SU-DHL-6 (cell line): Measurements from ENCODE around the gene ARHGAP1.
A peak's percentile ranks its signal among the peaks of the same experiment; 100 is the strongest.

Experiments used
- H2AFZ ChIP-seq: fragments of 200-600 bp; sonication (generic); 2 replicates; pipeline ENCODE4 v1.6.1; 2014; ENCODE audit warnings: low read depth, mild to moderate bottlenecking, moderate library complexity, mixed read lengths, antibody characterized with exemption, low read length; ENCODE audit not compliant: severe bottlenecking
- H3F3A ChIP-seq: fragments of 200-600 bp; shearing (Covaris generic); 2 replicates; pipeline ENCODE4 v1.6.0; 2016; ENCODE audit warnings: antibody characterized with exemption, mild to moderate bottlenecking; ENCODE audit not compliant: insufficient read depth
- H3K27ac ChIP-seq: fragments of 200-600 bp; sonication (generic); 2 replicates; pipeline ENCODE4 v1.5.1; 2016; ENCODE audit warnings: low read depth, mild to moderate bottlenecking, low read length, moderate library complexity, mixed read lengths
- H3K27me3 ChIP-seq: fragments of 200-600 bp; sonication (generic), shearing (Covaris generic); 2 replicates; pipeline ENCODE4 v1.6.0; 2014; ENCODE audit warnings: mild to moderate bottlenecking, low read length
- H3K36me3 ChIP-seq: fragments of 200-600 bp; sonication (generic); 2 replicates; pipeline ENCODE4 v1.6.1; 2014; ENCODE audit warnings: mild to moderate bottlenecking, low read length, mixed read lengths
- H3K4me2 ChIP-seq: fragments of 300-600, 200-600 bp; shearing (Covaris generic), sonication (generic); 2 replicates; pipeline ENCODE4 v1.6.0; 2014; ENCODE audit warnings: low read length, low read depth, mild to moderate bottlenecking; ENCODE audit not compliant: poor library complexity, severe bottlenecking
- H3K4me3 ChIP-seq: fragments of 200-600 bp; sonication (generic); 2 replicates; pipeline ENCODE4 v1.5.1; 2014; ENCODE audit warnings: antibody characterized with exemption, low read length, mild to moderate bottlenecking, mixed read lengths; ENCODE audit not compliant: insufficient read depth, poor library complexity, severe bottlenecking
- H3K79me2 ChIP-seq: fragments of 200-600 bp; sonication (generic); 2 replicates; pipeline ENCODE4 v1.6.1; 2014; ENCODE audit warnings: mild to moderate bottlenecking, low read length, moderate library complexity; ENCODE audit not compliant: insufficient read depth
- H3K9ac ChIP-seq: fragments of 200-600 bp; sonication (generic); 2 replicates; pipeline ENCODE4 v1.7.0; 2014; ENCODE audit warnings: mild to moderate bottlenecking, low read length
- H3K9me2 ChIP-seq: fragments of 200-600 bp; sonication (generic); replicated peaks from 2 replicates; pipeline ENCODE4 v1.6.1; 2014; ENCODE audit warnings: low read length; ENCODE audit not compliant: insufficient read depth
- H3K9me3 ChIP-seq: fragments of 200-600 bp; sonication (generic); 2 replicates; pipeline ENCODE4 v1.6.1; 2014; ENCODE audit warnings: low read length, mixed read lengths; ENCODE audit not compliant: insufficient read depth
- H4K20me1 ChIP-seq: fragments of 200-600 bp; sonication (generic); 2 replicates; pipeline ENCODE4 v1.6.1; 2014; ENCODE audit warnings: low read depth, mild to moderate bottlenecking, antibody characterized with exemption, low read length, moderate library complexity, mixed read lengths
- EZH2phosphoT487 ChIP-seq: fragments of 200-600 bp; sonication (generic), shearing (Covaris generic); conservative IDR thresholded peaks from 2 replicates; pipeline ENCODE4 v1.6.1; 2018; ENCODE audit warnings: mild to moderate bottlenecking, antibody characterized with exemption, low read length, moderate library complexity, mixed read lengths
- TF ChIP-seq, protein P1 (sequence below): fragments of 200-600 bp; sonication (generic); IDR thresholded peaks from one replicate; pipeline ENCODE4 v1.5.1; 2017; ENCODE audit warnings: antibody characterized with exemption, mild to moderate bottlenecking, low read length, moderate library complexity; ENCODE audit not compliant: insufficient read depth, poor library complexity, severe bottlenecking

The ARHGAP1 gene

DNA sequence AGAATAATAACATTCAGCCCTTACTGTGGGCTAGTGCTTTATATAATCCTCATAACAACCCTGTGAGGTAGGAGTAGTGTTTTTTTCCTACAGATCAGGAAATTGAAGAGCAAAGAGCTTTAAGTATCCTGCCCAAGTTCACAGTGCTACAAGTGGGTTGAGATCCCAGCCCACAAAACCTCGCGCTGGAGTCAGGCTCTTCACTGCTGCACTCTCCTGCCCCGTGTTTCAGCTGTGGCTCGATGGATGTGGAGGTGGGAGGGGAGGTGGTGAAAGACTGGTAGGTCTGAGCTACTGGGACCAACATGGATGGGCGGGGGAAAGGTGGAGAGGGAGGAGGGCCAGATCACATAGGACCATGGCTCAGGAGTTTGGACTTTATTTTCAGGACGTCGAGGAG lies 6.5 kb upstream of the ARHGAP1 start:
- Histone ChIP-seq H3K4me2 (no peak overlapping the region), H3K27ac (no peak overlapping the region), H3K4me3 (no peak overlapping the region), H3K9me3 (no peaks in the 10 kb centered on the region), H3K36me3 (no peaks in the 10 kb centered on the region), H3K79me2 (peaks cover 9% of the 10 kb centered on the region), H3K9me2 (no peaks in the 10 kb centered on the region), H3F3A (no peaks in the 10 kb centered on the region), H2AFZ (no peak overlapping the region), H3K9ac (no peak overlapping the region), H4K20me1 (no peaks in the 10 kb centered on the region), H3K27me3 (no peaks in the 10 kb centered on the region)
- TF ChIP-seq, protein P1, sequence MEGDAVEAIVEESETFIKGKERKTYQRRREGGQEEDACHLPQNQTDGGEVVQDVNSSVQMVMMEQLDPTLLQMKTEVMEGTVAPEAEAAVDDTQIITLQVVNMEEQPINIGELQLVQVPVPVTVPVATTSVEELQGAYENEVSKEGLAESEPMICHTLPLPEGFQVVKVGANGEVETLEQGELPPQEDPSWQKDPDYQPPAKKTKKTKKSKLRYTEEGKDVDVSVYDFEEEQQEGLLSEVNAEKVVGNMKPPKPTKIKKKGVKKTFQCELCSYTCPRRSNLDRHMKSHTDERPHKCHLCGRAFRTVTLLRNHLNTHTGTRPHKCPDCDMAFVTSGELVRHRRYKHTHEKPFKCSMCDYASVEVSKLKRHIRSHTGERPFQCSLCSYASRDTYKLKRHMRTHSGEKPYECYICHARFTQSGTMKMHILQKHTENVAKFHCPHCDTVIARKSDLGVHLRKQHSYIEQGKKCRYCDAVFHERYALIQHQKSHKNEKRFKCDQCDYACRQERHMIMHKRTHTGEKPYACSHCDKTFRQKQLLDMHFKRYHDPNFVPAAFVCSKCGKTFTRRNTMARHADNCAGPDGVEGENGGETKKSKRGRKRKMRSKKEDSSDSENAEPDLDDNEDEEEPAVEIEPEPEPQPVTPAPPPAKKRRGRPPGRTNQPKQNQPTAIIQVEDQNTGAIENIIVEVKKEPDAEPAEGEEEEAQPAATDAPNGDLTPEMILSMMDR: no peak
- no peak for TF ChIP-seq EZH2phosphoT487

DNA sequence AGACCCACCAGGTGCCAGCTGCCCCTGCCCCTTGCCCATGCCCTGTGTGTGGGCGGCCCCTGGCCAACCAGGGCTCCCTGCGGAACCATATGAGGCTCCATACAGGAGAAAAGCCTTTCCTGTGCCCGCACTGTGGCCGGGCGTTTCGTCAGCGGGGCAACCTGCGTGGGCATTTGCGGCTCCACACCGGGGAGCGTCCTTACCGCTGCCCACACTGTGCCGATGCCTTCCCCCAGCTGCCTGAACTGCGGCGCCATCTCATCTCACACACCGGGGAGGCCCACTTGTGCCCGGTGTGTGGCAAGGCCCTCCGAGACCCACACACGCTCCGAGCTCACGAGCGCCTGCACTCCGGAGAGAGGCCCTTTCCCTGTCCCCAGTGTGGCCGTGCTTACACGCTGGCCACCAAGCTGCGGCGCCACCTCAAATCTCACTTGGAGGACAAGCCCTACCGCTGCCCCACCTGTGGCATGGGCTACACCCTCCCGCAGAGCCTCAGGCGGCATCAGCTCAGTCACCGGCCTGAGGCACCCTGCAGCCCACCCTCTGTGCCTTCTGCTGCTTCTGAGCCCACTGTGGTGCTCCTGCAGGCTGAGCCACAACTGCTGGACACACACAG lies 4.8 kb upstream of the ARHGAP1 start:
- H4K20me1 ChIP-seq: no peaks in the 10 kb centered on the region
- H3K27me3 ChIP-seq: no peaks in the 10 kb centered on the region
- no peak overlapping the region for H3K9ac ChIP-seq
- H3K79me2 ChIP-seq: peaks cover 22% of the 10 kb centered on the region
- H3K9me2 ChIP-seq: no peaks in the 10 kb centered on the region
- H2AFZ ChIP-seq: no peak overlapping the region
- H3F3A ChIP-seq: no peaks in the 10 kb centered on the region
- no peak overlapping the region for H3K4me2 ChIP-seq
- H3K9me3 ChIP-seq: no peaks in the 10 kb centered on the region
- H3K36me3 ChIP-seq: no peaks in the 10 kb centered on the region
- H3K4me3 ChIP-seq: no peak overlapping the region
- no peak for TF ChIP-seq EZH2phosphoT487
- TF ChIP-seq, protein P1: no peak
- H3K27ac ChIP-seq: no peak overlapping the region

DNA sequence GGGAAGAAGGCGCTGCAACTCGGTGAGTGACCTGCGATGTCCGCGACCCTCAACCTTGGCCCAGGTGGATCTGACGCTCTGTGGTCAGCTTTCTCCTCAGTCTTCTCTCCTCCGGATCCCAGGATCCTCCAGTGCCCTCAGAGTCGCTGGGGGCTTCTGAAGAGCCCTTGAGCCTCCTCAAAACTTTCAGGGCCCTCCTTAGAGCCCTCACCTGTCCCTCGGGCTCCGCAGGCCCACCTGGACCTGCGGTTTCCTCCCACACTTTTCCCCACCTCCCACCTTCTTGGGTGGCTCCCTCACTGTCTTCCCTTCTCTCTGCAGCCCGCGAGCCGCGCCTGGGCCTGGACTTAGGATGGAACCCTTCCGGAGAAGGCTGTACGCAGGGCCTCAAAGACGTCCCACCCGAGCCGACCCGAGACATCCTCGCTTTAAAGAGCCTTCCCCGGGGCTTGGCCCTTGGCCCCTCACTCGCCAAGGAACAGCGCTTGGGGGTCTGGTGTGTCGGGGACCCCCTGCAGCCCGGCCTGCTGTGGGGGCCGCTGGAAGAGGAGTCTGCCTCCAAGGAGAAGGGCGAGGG lies 747 bp upstream of the ARHGAP1 start:
- Histone ChIP-seq H3K27ac (peak overlapping the region; percentile 78), H3K9me2 (no peaks in the 10 kb centered on the region), H3K27me3 (no peaks in the 10 kb centered on the region), H2AFZ (peak overlapping the region; percentile 100), H4K20me1 (no peaks in the 10 kb centered on the region), H3K9me3 (no peaks in the 10 kb centered on the region), H3K79me2 (peaks cover 38% of the 10 kb centered on the region), H3K9ac (peak overlapping the region; percentile 99), H3K4me2 (peak overlapping the region; percentile 93), H3K4me3 (peak overlapping the region; percentile 99), H3K36me3 (no peaks in the 10 kb centered on the region), H3F3A (no peaks in the 10 kb centered on the region)
- no peak for TF ChIP-seq EZH2phosphoT487
- TF ChIP-seq, protein P1: no peak
